SK-N-MC (cell line): Measurements from ENCODE around the gene HSDL1.

ENCODE experiments used
- DNase-seq: peaks from one replicate; pipeline ENCODE4 v3.0.0-alpha.2; 2011; ENCODE audit warnings: low read depth, low spot score
- H3K27ac ChIP-seq: fragments of 200-600 bp; sonication (generic); 2 replicates; pipeline ENCODE4 v1.5.1; 2016; ENCODE audit warnings: mixed run types
- H3K36me3 ChIP-seq: fragments of 200-600 bp; sonication (generic); 2 replicates; pipeline ENCODE4 v1.6.1; 2017; ENCODE audit warnings: antibody characterized with exemption, low read length, mixed read lengths; ENCODE audit not compliant: insufficient read depth
- H3K4me3 ChIP-seq: fragments of 200-600 bp; sonication (generic); 2 replicates; pipeline ENCODE4 v1.5.1; 2016
- H3K9ac ChIP-seq: fragments of 200-600 bp; sonication (generic); 2 replicates; pipeline ENCODE4 v1.8.0; 2017; ENCODE audit warnings: mixed run types, mixed read lengths; ENCODE audit not compliant: insufficient read length
- H3K9me3 ChIP-seq: fragments of 200-600 bp; sonication (generic); 2 replicates; pipeline ENCODE4 v1.6.1; 2017; ENCODE audit warnings: low read depth, mild to moderate bottlenecking, antibody characterized with exemption, low read length, moderate library complexity, mixed read lengths
- EZH2 ChIP-seq: fragments of 200-600 bp; sonication (generic); IDR thresholded peaks from one replicate; pipeline ENCODE4 v1.6.1; 2017; ENCODE audit warnings: antibody characterized with exemption
- FOXP2 ChIP-seq: optimal IDR thresholded peaks from 2 replicates; pipeline ENCODE3; 2011; ENCODE audit warnings: mild to moderate bottlenecking, moderate library complexity; ENCODE audit not compliant: insufficient read depth; ENCODE audit errors: extremely low read length, control extremely low read depth
- POLR2AphosphoS5 ChIP-seq: IDR thresholded peaks from 2 replicates; pipeline ENCODE4 v1.6.1; 2012; ENCODE audit warnings: mild to moderate bottlenecking, low read depth, low read length, borderline replicate concordance

HSDL1 gene

GRCh38 chr16:84183572-84183875 lies 38.5 kb upstream of the HSDL1 start:
- H3K4me3 ChIP-seq = no peak overlapping the region
- DNase-seq = no peak
- no peak overlapping the region for H3K9ac ChIP-seq
- H3K9me3 ChIP-seq = no peaks in the 10 kb centered on the region
- no peak for TF ChIP-seq POLR2AphosphoS5
- TF ChIP-seq FOXP2 = no peak
- no peak for TF ChIP-seq EZH2
- H3K27ac ChIP-seq = no peak overlapping the region
- no peaks in the 10 kb centered on the region; the same call in 1 of the 2 replicates for H3K36me3 ChIP-seq

- DNase-seq = no peak
- Histone ChIP-seq H3K9me3 (no peaks in the 10 kb centered on the region), H3K9ac (no peak overlapping the region), H3K27ac (no peak overlapping the region), H3K4me3 (no peak overlapping the region), H3K36me3 (no peaks in the 10 kb centered on the region; the same call in 1 of the 2 replicates)
- TF ChIP-seq FOXP2 (no peak), EZH2 (no peak), POLR2AphosphoS5 (no peak)
Measured at GRCh38 chr16:84182680-84183571, 37.9 kb upstream of the HSDL1 start.

DNA sequence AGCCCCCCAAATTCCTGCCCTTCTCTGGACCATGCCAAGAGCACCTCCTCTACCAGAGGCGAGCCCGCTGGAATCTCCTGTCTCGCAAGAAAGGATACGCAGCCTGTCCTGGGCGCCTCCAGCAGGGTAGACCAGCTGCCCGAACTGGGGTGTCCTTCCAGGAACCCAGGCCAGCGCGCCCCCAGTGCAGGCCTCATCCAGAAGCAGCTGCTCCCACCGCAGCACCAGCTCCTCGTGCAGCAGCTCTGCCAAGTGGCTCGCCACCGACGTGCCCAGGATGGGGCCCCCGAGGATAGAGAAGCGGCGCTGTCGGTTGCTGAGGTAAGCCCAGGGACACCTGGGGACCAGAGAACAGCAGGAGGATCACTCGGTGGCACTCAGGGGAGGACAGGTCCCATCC lies 37.1 kb upstream of the HSDL1 start:
- Histone ChIP-seq H3K27ac (no peak overlapping the region), H3K4me3 (no peak overlapping the region), H3K9me3 (no peaks in the 10 kb centered on the region), H3K9ac (no peak overlapping the region), H3K36me3 (no peaks in the 10 kb centered on the region; the same call in 1 of the 2 replicates)
- TF ChIP-seq EZH2 (no peak), POLR2AphosphoS5 (no peak), FOXP2 (no peak)
- no peak for DNase-seq

DNA sequence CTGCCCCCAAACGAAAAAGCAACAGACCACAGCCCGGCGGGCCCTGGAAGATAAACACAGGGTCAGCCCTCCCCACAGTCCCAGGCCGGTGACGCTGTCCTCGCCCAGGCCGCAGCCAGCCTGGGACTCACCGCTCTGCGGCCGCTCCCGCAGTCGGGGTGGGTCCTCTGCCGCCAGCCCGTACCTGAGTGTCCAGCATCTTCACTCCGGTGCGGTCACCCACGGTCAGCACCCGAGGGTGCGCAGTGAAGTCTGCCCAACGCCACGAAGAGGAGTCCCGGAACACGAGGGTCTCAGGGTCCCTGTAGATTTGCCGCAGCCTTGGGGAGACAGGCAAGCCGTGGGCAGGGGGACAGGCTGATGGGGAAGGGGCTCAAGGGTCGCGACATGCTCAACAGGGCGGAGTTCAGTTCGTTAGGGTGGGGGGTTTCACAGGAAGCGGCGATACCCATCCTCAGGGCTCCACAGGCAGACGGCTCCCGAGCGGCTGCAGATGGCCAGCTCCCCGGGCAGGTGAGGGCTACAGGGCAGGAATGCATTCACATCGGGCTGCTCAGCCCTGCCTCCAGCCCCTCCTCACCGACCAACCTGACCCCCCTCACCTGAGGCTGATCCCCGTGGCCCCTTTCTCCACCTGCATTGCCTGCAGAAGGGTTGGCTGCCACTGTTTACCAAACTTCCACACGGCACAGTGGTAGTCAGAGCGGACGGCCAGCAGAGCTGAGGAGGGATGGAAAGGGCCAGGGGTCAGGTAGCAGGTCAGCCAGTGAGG lies 36.4 kb upstream of the HSDL1 start:
- no peaks in the 10 kb centered on the region; the same call in 1 of the 2 replicates for H3K36me3 ChIP-seq
- H3K4me3 ChIP-seq = no peak overlapping the region
- H3K27ac ChIP-seq = no peak overlapping the region
- DNase-seq = no peak
- no peak overlapping the region for H3K9ac ChIP-seq
- TF ChIP-seq EZH2 (no peak), POLR2AphosphoS5 (no peak), FOXP2 (no peak)
- H3K9me3 ChIP-seq = no peaks in the 10 kb centered on the region

- no peaks in the 10 kb centered on the region for H3K9me3 ChIP-seq
- H3K4me3 ChIP-seq = no peak overlapping the region
- H3K9ac ChIP-seq = no peak overlapping the region
- no peak for DNase-seq
- H3K27ac ChIP-seq = no peak overlapping the region
- TF ChIP-seq FOXP2 (no peak), EZH2 (no peak), POLR2AphosphoS5 (no peak)
- no peaks in the 10 kb centered on the region; the same call in 1 of the 2 replicates for H3K36me3 ChIP-seq
Measured at GRCh38 chr16:84180519-84181140, 35.7 kb upstream of the HSDL1 start.

- Histone ChIP-seq H3K9me3 (no peaks in the 10 kb centered on the region), H3K4me3 (no peak overlapping the region), H3K27ac (no peak overlapping the region), H3K36me3 (no peaks in the 10 kb centered on the region; the same call in 1 of the 2 replicates), H3K9ac (no peak overlapping the region)
- TF ChIP-seq EZH2 = no peak
- no peak for TF ChIP-seq FOXP2
- DNase-seq = no peak
Measured at GRCh38 chr16:84179612-84180320, 34.8 kb upstream of the HSDL1 start.

DNA sequence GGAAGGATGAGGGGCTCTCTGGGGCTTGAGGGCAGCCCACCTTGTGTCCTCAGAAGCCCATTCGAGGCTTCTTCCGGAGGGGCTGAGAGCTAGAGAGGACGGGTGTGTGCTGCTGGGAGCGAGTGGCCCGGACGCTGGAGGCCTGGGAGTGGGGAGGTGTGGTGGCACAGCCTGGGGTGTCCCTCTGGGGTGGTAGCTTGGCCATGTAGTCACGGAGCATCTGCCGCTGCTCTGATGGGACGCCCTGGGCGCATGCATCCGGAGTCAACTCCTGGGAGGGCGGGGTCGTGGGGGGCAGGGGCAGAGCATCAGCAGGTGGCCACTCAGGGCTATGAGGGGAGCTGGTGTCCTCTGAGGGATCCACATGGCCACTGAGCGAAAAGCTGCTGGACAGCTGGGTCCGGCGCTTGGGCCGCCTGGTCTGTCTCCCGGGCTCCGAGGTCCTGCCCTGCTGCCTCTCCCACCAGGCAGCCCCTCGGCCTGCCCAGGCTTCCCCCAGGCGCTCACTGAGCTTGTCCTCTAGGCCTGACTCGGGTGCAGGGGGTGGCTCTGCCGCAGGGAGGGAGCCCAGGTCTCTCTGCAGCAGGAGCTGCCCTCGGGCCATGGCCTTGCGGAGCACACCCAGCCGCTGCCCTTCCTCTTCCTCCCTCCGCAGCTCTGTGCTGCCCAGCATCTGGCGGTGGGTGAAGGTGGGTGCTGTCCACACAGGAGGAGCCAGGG lies 34.1 kb upstream of the HSDL1 start:
- H3K36me3 ChIP-seq = no peaks in the 10 kb centered on the region; the same call in 1 of the 2 replicates
- no peak overlapping the region for H3K9ac ChIP-seq
- H3K27ac ChIP-seq = no peak overlapping the region
- no peak for DNase-seq
- no peaks in the 10 kb centered on the region for H3K9me3 ChIP-seq
- H3K4me3 ChIP-seq = no peak overlapping the region
- no peak for TF ChIP-seq EZH2
- no peak for TF ChIP-seq FOXP2
- no peak for TF ChIP-seq POLR2AphosphoS5
